Measurements from ENCODE around the gene OR8K3.

The OR8K3 gene

GRCh38 chr11:56333156-56333555, 18.2 kb downstream of the OR8K3 start:
- TF ChIP-seq CTCF (conservative IDR thresholded peaks at IDR 0.05; ENCODE audit: low read depth, low read length) = no peak
- no peak for DNase-seq (ENCODE audit: low read depth)
- H3K4me3 ChIP-seq (ENCODE audit: low read depth, low read length) = no peak overlapping the region

GRCh38 chr11:56340289-56340688, 25.3 kb downstream of the OR8K3 start:
- no peak overlapping the region for H3K4me3 ChIP-seq (ENCODE audit: low read depth, low read length)
- no peak for TF ChIP-seq CTCF (conservative IDR thresholded peaks at IDR 0.05; ENCODE audit: low read depth, low read length)
- DNase-seq (ENCODE audit: low read depth) = no peak

- TF ChIP-seq CTCF (conservative IDR thresholded peaks at IDR 0.05; ENCODE audit: low read depth, low read length) = no peak
- no peak within 1 kb of the TSS for H3K4me3 ChIP-seq (ENCODE audit: low read depth, low read length)
- DNase-seq (ENCODE audit: low read depth) = no peak
These were observed 30.8 kb downstream of the OR8K3 start, which contains the start of gene OR8K1 for GRCh38 chr11:56345739-56346138. OR8K1 (plus strand) TSS chr11:56346039; CDS start chr11:56346039, 0 bp downstream.

GRCh38 chr11:56353991-56354390, 39.0 kb downstream of the OR8K3 start, which contains the start of gene OR8J1:
OR8J1 (plus strand) TSS chr11:56354291; CDS start chr11:56360247, 5,956 bp downstream.
- no peak within 1 kb of the TSS for H3K4me3 ChIP-seq (ENCODE audit: low read depth, low read length)
- DNase-seq (ENCODE audit: low read depth) = no peak
- no peak for TF ChIP-seq CTCF (conservative IDR thresholded peaks at IDR 0.05; ENCODE audit: low read depth, low read length)

Measured in choroid plexus epithelial cell (primary cell).